Measurements from ENCODE around the gene LCA5L. TPM values are rescaled to one million over a fixed set of nuclear protein-coding genes. Genes with fewer than 3 reads are reported as not detected.

The LCA5L gene
- total RNA-seq, 1 donor: 2.2 TPM

DNA sequence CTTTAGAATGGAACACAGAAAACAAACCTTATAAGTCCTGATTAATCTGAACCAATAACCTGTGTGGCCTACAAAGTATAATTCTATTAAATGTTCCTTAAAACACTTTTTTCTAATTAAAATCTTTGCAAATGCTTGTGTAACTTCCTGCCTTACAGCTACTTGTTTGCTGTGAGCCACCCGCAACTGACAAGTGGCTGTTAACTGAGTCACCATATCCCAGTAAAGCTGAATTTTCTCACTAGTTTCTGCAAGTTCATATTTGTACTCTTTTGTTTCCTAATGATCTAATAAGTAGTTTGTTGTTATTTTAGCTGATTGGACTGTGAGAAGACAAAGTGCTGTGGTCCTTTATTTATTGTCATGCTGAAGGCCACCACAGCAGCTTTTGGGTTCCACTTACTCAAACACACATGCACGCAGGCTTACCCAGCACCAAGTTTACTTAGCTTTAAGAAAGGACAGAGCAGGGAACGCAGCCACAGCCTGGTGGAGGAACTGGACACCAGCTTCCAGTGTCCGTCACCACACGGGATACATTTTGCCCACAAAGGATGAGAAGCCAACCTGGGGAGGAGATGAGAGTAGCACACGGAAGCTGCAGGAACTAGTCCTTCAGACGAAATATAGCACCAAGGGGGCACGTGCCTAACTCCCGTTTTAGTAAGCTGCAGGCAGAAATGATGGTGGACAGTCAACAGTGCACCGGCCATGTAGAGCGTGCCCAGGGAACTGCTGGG, 47.8 kb downstream of the LCA5L start:
- H3K27me3 ChIP-seq (ENCODE audit: insufficient read depth, low read length): no peaks in the 10 kb centered on the region
- H3K79me2 ChIP-seq (ENCODE audit: insufficient read depth, low read length): no peaks in the 10 kb centered on the region
- DNase-seq (ENCODE audit: insufficient read length, low spot score, missing footprints): no peak
- H3K9me3 ChIP-seq (ENCODE audit: low read depth, low read length): no peaks in the 10 kb centered on the region
- no peaks in the 10 kb centered on the region for H4K20me1 ChIP-seq (ENCODE audit: insufficient read depth, low read length)
- TF ChIP-seq, protein P1, sequence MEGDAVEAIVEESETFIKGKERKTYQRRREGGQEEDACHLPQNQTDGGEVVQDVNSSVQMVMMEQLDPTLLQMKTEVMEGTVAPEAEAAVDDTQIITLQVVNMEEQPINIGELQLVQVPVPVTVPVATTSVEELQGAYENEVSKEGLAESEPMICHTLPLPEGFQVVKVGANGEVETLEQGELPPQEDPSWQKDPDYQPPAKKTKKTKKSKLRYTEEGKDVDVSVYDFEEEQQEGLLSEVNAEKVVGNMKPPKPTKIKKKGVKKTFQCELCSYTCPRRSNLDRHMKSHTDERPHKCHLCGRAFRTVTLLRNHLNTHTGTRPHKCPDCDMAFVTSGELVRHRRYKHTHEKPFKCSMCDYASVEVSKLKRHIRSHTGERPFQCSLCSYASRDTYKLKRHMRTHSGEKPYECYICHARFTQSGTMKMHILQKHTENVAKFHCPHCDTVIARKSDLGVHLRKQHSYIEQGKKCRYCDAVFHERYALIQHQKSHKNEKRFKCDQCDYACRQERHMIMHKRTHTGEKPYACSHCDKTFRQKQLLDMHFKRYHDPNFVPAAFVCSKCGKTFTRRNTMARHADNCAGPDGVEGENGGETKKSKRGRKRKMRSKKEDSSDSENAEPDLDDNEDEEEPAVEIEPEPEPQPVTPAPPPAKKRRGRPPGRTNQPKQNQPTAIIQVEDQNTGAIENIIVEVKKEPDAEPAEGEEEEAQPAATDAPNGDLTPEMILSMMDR (IDR thresholded peaks at IDR 0.05; ENCODE audit: extremely low read depth, low read depth, low read length): no peak
- H3K36me3 ChIP-seq (ENCODE audit: insufficient read depth, low read length): peaks cover 27% of the 10 kb centered on the region
- H3K4me3 ChIP-seq (ENCODE audit: insufficient read depth, low read length): no peak overlapping the region
- no peaks in the 10 kb centered on the region for H3K4me1 ChIP-seq (ENCODE audit: insufficient read depth, low read length)
- no peak overlapping the region for H2AFZ ChIP-seq (ENCODE audit: low read length)
- H3K4me2 ChIP-seq (ENCODE audit: insufficient read depth, low read length): no peak overlapping the region
- no peak overlapping the region for H3K27ac ChIP-seq (ENCODE audit: low read depth, low read length)

DNA sequence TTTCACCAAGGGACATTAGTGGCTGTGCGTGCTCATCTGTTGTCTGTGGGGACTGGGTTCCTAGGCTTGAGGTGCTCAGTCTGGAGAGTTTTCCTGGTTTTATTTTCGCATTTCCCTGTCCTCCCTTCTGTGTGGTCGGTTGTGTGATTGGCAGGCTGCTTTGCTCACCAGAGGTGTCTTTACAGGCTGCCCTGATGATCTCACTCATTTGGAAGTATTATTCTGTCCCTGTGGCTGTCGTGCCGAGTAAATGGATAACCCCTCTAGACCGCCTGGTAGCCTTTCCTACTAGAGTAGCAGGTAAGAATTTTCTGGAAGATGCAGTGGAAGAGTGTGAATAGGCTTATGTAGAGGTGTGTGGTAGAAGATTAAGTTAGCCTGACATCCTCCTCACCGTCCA, 52.6 kb downstream of the LCA5L start:
- peaks cover 8% of the 10 kb centered on the region for H3K4me1 ChIP-seq (ENCODE audit: insufficient read depth, low read length)

DNA sequence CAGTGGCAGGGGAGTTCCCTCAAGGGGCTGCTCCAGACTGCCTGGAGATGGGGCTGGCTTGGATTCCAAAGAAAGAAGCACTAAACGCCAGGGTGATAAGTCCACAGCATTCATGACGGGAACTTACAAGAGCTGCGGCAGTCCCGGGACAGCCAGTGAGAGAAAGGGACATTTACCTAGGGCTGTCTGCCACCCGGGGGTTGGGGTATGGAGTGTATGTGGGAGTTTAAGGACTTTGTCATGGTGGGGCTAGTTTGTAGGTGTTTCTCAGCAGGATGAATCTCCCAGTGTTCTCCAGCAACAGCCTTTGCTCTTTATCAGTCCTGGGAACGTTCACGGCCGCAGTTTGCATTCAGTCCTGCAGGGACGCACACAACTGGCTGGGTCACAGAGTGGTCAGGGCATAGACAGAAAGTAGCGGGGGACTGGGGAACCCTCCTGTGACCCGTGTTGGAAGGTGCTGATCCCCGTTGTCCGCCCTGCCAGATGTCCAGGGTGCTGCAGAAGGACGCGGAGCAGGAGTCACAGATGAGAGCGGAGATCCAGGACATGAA, 55.3 kb downstream of the LCA5L start:
- no peak overlapping the region for H3K27ac ChIP-seq (ENCODE audit: low read depth, low read length)
- H3K9me3 ChIP-seq (ENCODE audit: low read depth, low read length): no peaks in the 10 kb centered on the region
- peaks cover 9% of the 10 kb centered on the region for H4K20me1 ChIP-seq (ENCODE audit: insufficient read depth, low read length)
- H2AFZ ChIP-seq (ENCODE audit: low read length): no peak overlapping the region
- TF ChIP-seq, protein P1 (IDR thresholded peaks at IDR 0.05; ENCODE audit: extremely low read depth, low read depth, low read length): no peak
- H3K36me3 ChIP-seq (ENCODE audit: insufficient read depth, low read length): peaks cover 28% of the 10 kb centered on the region
- peaks cover 23% of the 10 kb centered on the region for H3K4me1 ChIP-seq (ENCODE audit: insufficient read depth, low read length)
- no peak overlapping the region for H3K4me3 ChIP-seq (ENCODE audit: insufficient read depth, low read length)
- no peak overlapping the region for H3K4me2 ChIP-seq (ENCODE audit: insufficient read depth, low read length)
- H3K27me3 ChIP-seq (ENCODE audit: insufficient read depth, low read length): no peaks in the 10 kb centered on the region
- DNase-seq (ENCODE audit: insufficient read length, low spot score, missing footprints): no peak
- H3K79me2 ChIP-seq (ENCODE audit: insufficient read depth, low read length): peaks cover 38% of the 10 kb centered on the region

More for the DNA sequence above, 52.6 kb downstream of the LCA5L start:
- no peak for DNase-seq (ENCODE audit: insufficient read length, low spot score, missing footprints)
- H2AFZ ChIP-seq (ENCODE audit: low read length): no peak overlapping the region
- H3K9me3 ChIP-seq (ENCODE audit: low read depth, low read length): no peaks in the 10 kb centered on the region
- H4K20me1 ChIP-seq (ENCODE audit: insufficient read depth, low read length): peaks cover 9% of the 10 kb centered on the region
- H3K36me3 ChIP-seq (ENCODE audit: insufficient read depth, low read length): peaks cover 33% of the 10 kb centered on the region
- H3K4me2 ChIP-seq (ENCODE audit: insufficient read depth, low read length): no peak overlapping the region
- H3K79me2 ChIP-seq (ENCODE audit: insufficient read depth, low read length): peaks cover 21% of the 10 kb centered on the region
- no peak overlapping the region for H3K4me3 ChIP-seq (ENCODE audit: insufficient read depth, low read length)
- no peak overlapping the region for H3K27ac ChIP-seq (ENCODE audit: low read depth, low read length)
- no peaks in the 10 kb centered on the region for H3K27me3 ChIP-seq (ENCODE audit: insufficient read depth, low read length)
- TF ChIP-seq, protein P1 (IDR thresholded peaks at IDR 0.05; ENCODE audit: extremely low read depth, low read depth, low read length): no peak

DNA sequence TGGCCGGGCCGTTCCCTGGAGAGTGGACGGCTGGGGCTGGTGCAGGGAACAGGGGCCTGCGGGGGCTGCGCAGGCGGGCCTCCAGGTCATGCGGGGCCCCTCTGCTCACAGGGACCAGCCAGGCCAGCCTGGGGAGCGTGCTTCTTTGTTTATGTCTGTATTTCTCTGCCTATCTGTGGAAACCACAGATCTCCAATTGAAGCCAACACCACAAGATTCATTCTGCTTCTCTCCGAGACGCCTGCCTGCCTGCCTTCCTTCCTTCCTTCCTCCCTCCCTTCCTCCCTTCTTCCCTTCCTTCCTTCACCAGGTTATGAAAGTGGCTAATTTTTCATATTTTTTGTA, 56.8 kb downstream of the LCA5L start:
- Histone ChIP-seq H3K79me2 (ENCODE audit: insufficient read depth, low read length) (peaks cover 45% of the 10 kb centered on the region), H4K20me1 (ENCODE audit: insufficient read depth, low read length) (peaks cover 9% of the 10 kb centered on the region), H3K4me2 (ENCODE audit: insufficient read depth, low read length) (peak overlapping the region; percentile 99), H3K27ac (ENCODE audit: low read depth, low read length) (peak overlapping the region; percentile 56), H3K4me3 (ENCODE audit: insufficient read depth, low read length) (peak overlapping the region; percentile 71), H3K9me3 (ENCODE audit: low read depth, low read length) (no peaks in the 10 kb centered on the region), H3K36me3 (ENCODE audit: insufficient read depth, low read length) (peaks cover 21% of the 10 kb centered on the region), H2AFZ (ENCODE audit: low read length) (peak overlapping the region; percentile 45), H3K4me1 (ENCODE audit: insufficient read depth, low read length) (peaks cover 33% of the 10 kb centered on the region), H3K27me3 (ENCODE audit: insufficient read depth, low read length) (no peaks in the 10 kb centered on the region)
- TF ChIP-seq, protein P1 (IDR thresholded peaks at IDR 0.05; ENCODE audit: extremely low read depth, low read depth, low read length): no peak
- no peak for DNase-seq (ENCODE audit: insufficient read length, low spot score, missing footprints)

Data from osteoblast (primary cell).